SU-DHL-6 (cell line): Measurements from ENCODE around the gene ZNF836.
"Not testable (repeated sequence)": the region's sequence is repeated elsewhere in the genome, so short reads cannot be mapped to it uniquely, and the experiment has no call there.

Experiments
- H2AFZ ChIP-seq: fragments of 200-600 bp; sonication (generic); 2 replicates; pipeline ENCODE4 v1.6.1; 2014; ENCODE audit warnings: low read depth, mild to moderate bottlenecking, moderate library complexity, mixed read lengths, antibody characterized with exemption, low read length; ENCODE audit not compliant: severe bottlenecking
- H3F3A ChIP-seq: fragments of 200-600 bp; shearing (Covaris generic); 2 replicates; pipeline ENCODE4 v1.6.0; 2016; ENCODE audit warnings: antibody characterized with exemption, mild to moderate bottlenecking; ENCODE audit not compliant: insufficient read depth
- H3K27ac ChIP-seq: fragments of 200-600 bp; sonication (generic); 2 replicates; pipeline ENCODE4 v1.5.1; 2016; ENCODE audit warnings: low read depth, mild to moderate bottlenecking, low read length, moderate library complexity, mixed read lengths
- H3K27me3 ChIP-seq: fragments of 200-600 bp; sonication (generic), shearing (Covaris generic); 2 replicates; pipeline ENCODE4 v1.6.0; 2014; ENCODE audit warnings: mild to moderate bottlenecking, low read length
- H3K36me3 ChIP-seq: fragments of 200-600 bp; sonication (generic); 2 replicates; pipeline ENCODE4 v1.6.1; 2014; ENCODE audit warnings: mild to moderate bottlenecking, low read length, mixed read lengths
- H3K4me2 ChIP-seq: fragments of 300-600, 200-600 bp; shearing (Covaris generic), sonication (generic); 2 replicates; pipeline ENCODE4 v1.6.0; 2014; ENCODE audit warnings: low read length, low read depth, mild to moderate bottlenecking; ENCODE audit not compliant: poor library complexity, severe bottlenecking
- H3K4me3 ChIP-seq: fragments of 200-600 bp; sonication (generic); 2 replicates; pipeline ENCODE4 v1.5.1; 2014; ENCODE audit warnings: antibody characterized with exemption, low read length, mild to moderate bottlenecking, mixed read lengths; ENCODE audit not compliant: insufficient read depth, poor library complexity, severe bottlenecking
- H3K79me2 ChIP-seq: fragments of 200-600 bp; sonication (generic); 2 replicates; pipeline ENCODE4 v1.6.1; 2014; ENCODE audit warnings: mild to moderate bottlenecking, low read length, moderate library complexity; ENCODE audit not compliant: insufficient read depth
- H3K9ac ChIP-seq: fragments of 200-600 bp; sonication (generic); 2 replicates; pipeline ENCODE4 v1.7.0; 2014; ENCODE audit warnings: mild to moderate bottlenecking, low read length
- H3K9me2 ChIP-seq: fragments of 200-600 bp; sonication (generic); replicated peaks from 2 replicates; pipeline ENCODE4 v1.6.1; 2014; ENCODE audit warnings: low read length; ENCODE audit not compliant: insufficient read depth
- H3K9me3 ChIP-seq: fragments of 200-600 bp; sonication (generic); 2 replicates; pipeline ENCODE4 v1.6.1; 2014; ENCODE audit warnings: low read length, mixed read lengths; ENCODE audit not compliant: insufficient read depth
- H4K20me1 ChIP-seq: fragments of 200-600 bp; sonication (generic); 2 replicates; pipeline ENCODE4 v1.6.1; 2014; ENCODE audit warnings: low read depth, mild to moderate bottlenecking, antibody characterized with exemption, low read length, moderate library complexity, mixed read lengths
- EZH2phosphoT487 ChIP-seq: fragments of 200-600 bp; sonication (generic), shearing (Covaris generic); conservative IDR thresholded peaks from 2 replicates; pipeline ENCODE4 v1.6.1; 2018; ENCODE audit warnings: mild to moderate bottlenecking, antibody characterized with exemption, low read length, moderate library complexity, mixed read lengths
- TF ChIP-seq, protein P1 (sequence below): fragments of 200-600 bp; sonication (generic); IDR thresholded peaks from one replicate; pipeline ENCODE4 v1.5.1; 2017; ENCODE audit warnings: antibody characterized with exemption, mild to moderate bottlenecking, low read length, moderate library complexity; ENCODE audit not compliant: insufficient read depth, poor library complexity, severe bottlenecking

ZNF836 gene

DNA sequence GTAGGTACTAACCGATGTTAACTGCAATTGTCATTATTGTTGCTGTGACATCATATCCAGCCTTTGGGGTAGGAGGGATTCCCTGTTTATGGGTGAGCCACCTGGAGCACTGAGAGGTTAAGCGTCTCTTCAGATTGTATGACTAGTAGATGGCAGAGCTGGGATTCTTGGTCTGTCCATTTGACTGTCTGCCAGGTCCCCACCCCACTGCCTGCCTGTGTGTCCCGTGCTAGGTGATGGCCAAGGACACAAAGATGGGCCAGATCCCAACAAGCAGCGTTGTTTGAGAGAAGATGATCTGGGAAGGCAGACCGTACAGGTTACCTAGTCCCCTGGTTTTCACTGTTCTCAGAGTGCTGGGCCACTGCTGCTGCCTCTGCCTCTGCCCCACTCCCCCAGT lies 35.1 kb upstream of the ZNF836 start:
- Histone ChIP-seq H4K20me1 (peaks cover 4% of the 10 kb centered on the region; the same call in 1 of the 2 replicates), H3K36me3 (peaks cover 11% of the 10 kb centered on the region; the same call in 1 of the 2 replicates), H3K79me2 (peaks cover 52% of the 10 kb centered on the region)

DNA sequence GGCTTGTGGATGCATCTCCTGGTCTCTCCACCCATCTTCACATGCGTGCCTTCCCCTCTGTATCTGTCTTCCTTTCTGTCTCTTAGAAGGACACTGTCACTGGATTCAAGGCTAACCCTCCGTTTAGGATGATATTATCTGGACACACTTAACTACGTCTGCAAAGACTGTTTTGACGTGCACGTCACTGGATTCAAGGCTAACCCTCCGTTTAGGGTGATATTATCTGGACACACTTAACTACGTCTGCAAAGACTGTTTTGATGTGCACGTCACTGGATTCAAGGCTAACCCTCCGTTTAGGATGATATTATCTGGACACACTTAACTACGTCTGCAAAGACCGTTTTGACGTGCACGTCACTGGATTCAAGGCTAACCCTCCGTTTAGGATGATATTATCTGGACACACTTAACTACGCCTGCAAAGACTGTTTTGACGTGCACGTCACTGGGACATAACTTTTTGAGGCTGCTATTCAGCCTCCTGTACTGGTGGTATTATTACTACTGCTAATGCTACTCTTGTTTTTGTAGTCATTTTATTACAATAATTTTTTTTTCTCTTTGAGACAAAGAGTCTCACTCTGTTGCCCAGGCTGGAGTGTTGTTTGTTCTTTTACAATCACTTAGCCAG lies 29.5 kb upstream of the ZNF836 start:
- Histone ChIP-seq H3K36me3 (peaks cover 16% of the 10 kb centered on the region; the same call in 1 of the 2 replicates), H4K20me1 (peaks cover 28% of the 10 kb centered on the region; the same call in 1 of the 2 replicates), H3K79me2 (peaks cover 78% of the 10 kb centered on the region)
- H3K27me3 ChIP-seq, H3K27ac ChIP-seq, H3K9me3 ChIP-seq, H3K4me3 ChIP-seq, H3K9ac ChIP-seq, H3K9me2 ChIP-seq, H3F3A ChIP-seq, H3K4me2 ChIP-seq, H2AFZ ChIP-seq: not testable (repeated sequence)

More for the DNA sequence above, 35.1 kb upstream of the ZNF836 start:
- no peak overlapping the region for H3K4me2 ChIP-seq
- H3F3A ChIP-seq = no peaks in the 10 kb centered on the region
- TF ChIP-seq, protein P1, sequence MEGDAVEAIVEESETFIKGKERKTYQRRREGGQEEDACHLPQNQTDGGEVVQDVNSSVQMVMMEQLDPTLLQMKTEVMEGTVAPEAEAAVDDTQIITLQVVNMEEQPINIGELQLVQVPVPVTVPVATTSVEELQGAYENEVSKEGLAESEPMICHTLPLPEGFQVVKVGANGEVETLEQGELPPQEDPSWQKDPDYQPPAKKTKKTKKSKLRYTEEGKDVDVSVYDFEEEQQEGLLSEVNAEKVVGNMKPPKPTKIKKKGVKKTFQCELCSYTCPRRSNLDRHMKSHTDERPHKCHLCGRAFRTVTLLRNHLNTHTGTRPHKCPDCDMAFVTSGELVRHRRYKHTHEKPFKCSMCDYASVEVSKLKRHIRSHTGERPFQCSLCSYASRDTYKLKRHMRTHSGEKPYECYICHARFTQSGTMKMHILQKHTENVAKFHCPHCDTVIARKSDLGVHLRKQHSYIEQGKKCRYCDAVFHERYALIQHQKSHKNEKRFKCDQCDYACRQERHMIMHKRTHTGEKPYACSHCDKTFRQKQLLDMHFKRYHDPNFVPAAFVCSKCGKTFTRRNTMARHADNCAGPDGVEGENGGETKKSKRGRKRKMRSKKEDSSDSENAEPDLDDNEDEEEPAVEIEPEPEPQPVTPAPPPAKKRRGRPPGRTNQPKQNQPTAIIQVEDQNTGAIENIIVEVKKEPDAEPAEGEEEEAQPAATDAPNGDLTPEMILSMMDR = no peak
- no peak for TF ChIP-seq EZH2phosphoT487
- H3K27ac ChIP-seq = no peak overlapping the region
- no peaks in the 10 kb centered on the region for H3K27me3 ChIP-seq
- no peak overlapping the region for H2AFZ ChIP-seq
- H3K9ac ChIP-seq = no peak overlapping the region
- H3K9me2 ChIP-seq = no peaks in the 10 kb centered on the region
- no peaks in the 10 kb centered on the region for H3K9me3 ChIP-seq
- H3K4me3 ChIP-seq = no peak overlapping the region

DNA sequence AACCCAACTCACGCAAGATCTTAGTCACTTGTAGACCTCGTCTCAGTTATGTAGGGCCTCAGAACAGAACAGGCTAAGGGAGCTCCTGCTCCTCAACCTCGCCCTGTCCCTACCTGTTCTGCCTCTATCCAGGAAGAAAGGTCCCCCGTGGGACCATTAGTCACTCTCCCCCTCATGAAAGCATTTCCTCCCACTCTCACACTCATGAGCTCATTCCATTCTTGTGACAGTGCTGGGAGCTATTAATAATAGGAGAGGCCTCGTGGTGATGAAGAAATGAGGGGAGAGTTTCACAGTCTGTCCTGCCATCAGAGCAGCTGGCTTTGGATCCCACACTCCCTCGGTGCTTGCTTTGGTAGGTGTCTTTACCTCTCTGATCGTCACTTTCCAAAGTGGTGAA lies 28.6 kb upstream of the ZNF836 start:
- Histone ChIP-seq H3F3A (no peaks in the 10 kb centered on the region), H3K9me3 (no peaks in the 10 kb centered on the region), H3K9me2 (no peaks in the 10 kb centered on the region), H3K9ac (no peak overlapping the region), H3K36me3 (peaks cover 16% of the 10 kb centered on the region; the same call in 1 of the 2 replicates), H3K79me2 (peaks cover 84% of the 10 kb centered on the region), H3K4me2 (no peak overlapping the region), H3K27ac (no peak overlapping the region), H2AFZ (no peak overlapping the region), H3K4me3 (no peak overlapping the region), H4K20me1 (peaks cover 28% of the 10 kb centered on the region; the same call in 1 of the 2 replicates), H3K27me3 (no peaks in the 10 kb centered on the region)
- TF ChIP-seq EZH2phosphoT487 = no peak

DNA sequence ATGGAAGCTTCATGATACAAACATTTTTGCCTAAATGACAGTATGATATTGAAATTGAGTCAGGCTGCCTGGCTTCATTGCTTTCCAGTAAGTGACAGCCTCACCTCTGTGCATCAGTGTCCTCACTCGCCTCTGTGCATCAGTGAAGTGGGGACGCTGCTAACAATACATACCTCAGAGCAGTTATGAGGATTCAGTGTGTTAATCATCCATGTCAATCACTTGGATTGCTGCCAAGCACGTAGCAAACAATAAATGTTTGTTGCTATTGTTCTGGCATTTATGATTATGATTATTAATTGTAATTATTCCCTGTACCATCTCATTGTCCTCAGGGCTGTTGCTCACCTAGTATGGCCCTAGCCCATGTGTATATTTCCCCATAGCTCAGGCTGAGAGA lies 27.3 kb upstream of the ZNF836 start:
- H3K4me3 ChIP-seq = no peak overlapping the region
- H4K20me1 ChIP-seq = peaks cover 28% of the 10 kb centered on the region; the same call in 1 of the 2 replicates
- H3K79me2 ChIP-seq = peaks cover 86% of the 10 kb centered on the region
- H3K4me2 ChIP-seq = no peak overlapping the region
- H3K27ac ChIP-seq = no peak overlapping the region
- H3K9me2 ChIP-seq = no peaks in the 10 kb centered on the region
- no peak overlapping the region for H2AFZ ChIP-seq
- no peaks in the 10 kb centered on the region for H3K27me3 ChIP-seq
- H3K36me3 ChIP-seq = peaks cover 16% of the 10 kb centered on the region; the same call in 1 of the 2 replicates
- no peaks in the 10 kb centered on the region for H3K9me3 ChIP-seq
- TF ChIP-seq EZH2phosphoT487 = no peak
- TF ChIP-seq, protein P1 = no peak
- H3K9ac ChIP-seq = no peak overlapping the region
- no peaks in the 10 kb centered on the region for H3F3A ChIP-seq
